ENCODE results near the gene ARNT2.

The ARNT2 gene

GRCh38 chr15:80596521-80596976, 192.4 kb downstream of the ARNT2 start:
- Mint-ChIP-seq H3K9me3 (no peaks in the 10 kb centered on the region), H3K36me3 (ENCODE audit: low read depth) (peaks cover 11% of the 10 kb centered on the region), H3K27ac (no peak overlapping the region), H3K4me1 (peaks cover 11% of the 10 kb centered on the region), H3K27me3 (ENCODE audit: low read depth, poor library complexity) (peaks cover 7% of the 10 kb centered on the region), H3K4me3 (no peak overlapping the region)
- no peak for DNase-seq
- TF ChIP-seq, protein P1, sequence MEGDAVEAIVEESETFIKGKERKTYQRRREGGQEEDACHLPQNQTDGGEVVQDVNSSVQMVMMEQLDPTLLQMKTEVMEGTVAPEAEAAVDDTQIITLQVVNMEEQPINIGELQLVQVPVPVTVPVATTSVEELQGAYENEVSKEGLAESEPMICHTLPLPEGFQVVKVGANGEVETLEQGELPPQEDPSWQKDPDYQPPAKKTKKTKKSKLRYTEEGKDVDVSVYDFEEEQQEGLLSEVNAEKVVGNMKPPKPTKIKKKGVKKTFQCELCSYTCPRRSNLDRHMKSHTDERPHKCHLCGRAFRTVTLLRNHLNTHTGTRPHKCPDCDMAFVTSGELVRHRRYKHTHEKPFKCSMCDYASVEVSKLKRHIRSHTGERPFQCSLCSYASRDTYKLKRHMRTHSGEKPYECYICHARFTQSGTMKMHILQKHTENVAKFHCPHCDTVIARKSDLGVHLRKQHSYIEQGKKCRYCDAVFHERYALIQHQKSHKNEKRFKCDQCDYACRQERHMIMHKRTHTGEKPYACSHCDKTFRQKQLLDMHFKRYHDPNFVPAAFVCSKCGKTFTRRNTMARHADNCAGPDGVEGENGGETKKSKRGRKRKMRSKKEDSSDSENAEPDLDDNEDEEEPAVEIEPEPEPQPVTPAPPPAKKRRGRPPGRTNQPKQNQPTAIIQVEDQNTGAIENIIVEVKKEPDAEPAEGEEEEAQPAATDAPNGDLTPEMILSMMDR (IDR thresholded peaks at IDR 0.05): no peak

- no peak overlapping the region for H3K4me3 Mint-ChIP-seq
- H3K9me3 Mint-ChIP-seq: no peaks in the 10 kb centered on the region
- peaks cover 11% of the 10 kb centered on the region for H3K36me3 Mint-ChIP-seq (ENCODE audit: low read depth)
- H3K27ac Mint-ChIP-seq: peak overlapping the region; percentile 36
- H3K27me3 Mint-ChIP-seq (ENCODE audit: low read depth, poor library complexity): peaks cover 7% of the 10 kb centered on the region
- H3K4me1 Mint-ChIP-seq: peaks cover 11% of the 10 kb centered on the region
- TF ChIP-seq, protein P1 (IDR thresholded peaks at IDR 0.05): no peak
- DNase-seq: no peak
These were observed 192.9 kb downstream of the ARNT2 start for GRCh38 chr15:80597076-80597475.

DNA sequence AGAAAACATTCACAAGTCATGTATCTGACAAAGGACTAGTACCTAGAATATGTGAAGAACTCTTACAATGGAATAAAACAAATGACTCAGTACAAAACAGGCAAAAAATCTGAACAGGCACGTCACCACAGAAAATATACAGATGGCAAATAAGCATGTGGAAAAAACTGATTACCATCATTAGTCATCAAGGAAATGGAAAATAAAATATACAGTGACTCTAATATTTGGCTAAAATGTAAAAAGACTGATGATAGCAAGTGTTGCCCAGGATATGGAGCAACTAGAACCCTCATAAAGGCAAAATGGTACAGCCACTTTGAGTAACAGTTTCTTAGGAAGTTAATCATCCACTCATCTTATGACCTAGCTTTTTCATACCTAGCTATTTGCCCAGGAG, 195.2 kb downstream of the ARNT2 start:
- Mint-ChIP-seq H3K36me3 (ENCODE audit: low read depth) (peaks cover 4% of the 10 kb centered on the region), H3K9me3 (no peaks in the 10 kb centered on the region), H3K4me1 (peaks cover 7% of the 10 kb centered on the region), H3K27me3 (ENCODE audit: low read depth, poor library complexity) (peaks cover 7% of the 10 kb centered on the region), H3K27ac (no peak overlapping the region), H3K4me3 (no peak overlapping the region)
- TF ChIP-seq, protein P1 (IDR thresholded peaks at IDR 0.05): no peak
- no peak for DNase-seq

DNA sequence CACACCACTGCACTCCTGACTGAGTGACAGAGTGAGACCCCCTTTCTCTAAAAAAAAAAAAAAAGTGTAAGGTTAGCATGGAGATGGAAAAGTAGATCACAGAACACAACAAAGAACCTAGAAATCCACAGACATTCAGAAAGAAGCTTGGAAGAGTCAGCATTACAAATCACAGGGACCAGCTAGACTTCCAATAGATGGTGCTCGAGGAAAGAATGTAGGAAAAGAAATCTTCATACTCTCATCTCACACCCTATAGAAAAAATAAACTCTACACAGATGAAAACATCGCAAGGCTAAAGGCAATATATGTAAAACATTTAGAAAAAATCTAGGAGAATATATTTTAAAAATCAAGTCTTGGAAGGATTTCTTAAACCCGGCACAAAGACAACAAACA, 196.4 kb downstream of the ARNT2 start:
- Mint-ChIP-seq H3K36me3 (ENCODE audit: low read depth) (no peaks in the 10 kb centered on the region), H3K27ac (no peak overlapping the region), H3K4me3 (no peak overlapping the region), H3K27me3 (ENCODE audit: low read depth, poor library complexity) (peaks cover 7% of the 10 kb centered on the region), H3K9me3 (no peaks in the 10 kb centered on the region), H3K4me1 (peaks cover 7% of the 10 kb centered on the region)
- TF ChIP-seq, protein P1 (IDR thresholded peaks at IDR 0.05): no peak
- DNase-seq: no peak

- no peak for DNase-seq
- peaks cover 7% of the 10 kb centered on the region for H3K4me1 Mint-ChIP-seq
- H3K27me3 Mint-ChIP-seq (ENCODE audit: low read depth, poor library complexity): peaks cover 7% of the 10 kb centered on the region
- H3K4me3 Mint-ChIP-seq: no peak overlapping the region
- H3K36me3 Mint-ChIP-seq (ENCODE audit: low read depth): no peaks in the 10 kb centered on the region
- H3K27ac Mint-ChIP-seq: no peak overlapping the region
- no peaks in the 10 kb centered on the region for H3K9me3 Mint-ChIP-seq
- TF ChIP-seq, protein P1 (IDR thresholded peaks at IDR 0.05): no peak
These were observed 197.1 kb downstream of the ARNT2 start for GRCh38 chr15:80601256-80601655.

Data from nephron progenitor cell (in vitro differentiated cells).